Daoy (cell line): ENCODE data around the gene DYNC2LI1. TPM values are rescaled to one million over a fixed set of nuclear protein-coding genes. Genes with fewer than 3 reads are reported as not detected.

Experiments
- DNase-seq: peaks from one replicate; pipeline ENCODE4 v3.0.0-alpha.2; 2015; ENCODE audit warnings: low read depth
- total RNA-seq: library from RNA; depleted of rRNA; stranded (reverse); fragments of >200 nt; shearing (Covaris generic); gene quantifications from 2 replicates; pipeline ENCODE4 v1.2.3, GENCODE V29; 2014

The DYNC2LI1 gene
- total RNA-seq, 1 experiment from 2014 or later, result 24.7 TPM

DNA sequence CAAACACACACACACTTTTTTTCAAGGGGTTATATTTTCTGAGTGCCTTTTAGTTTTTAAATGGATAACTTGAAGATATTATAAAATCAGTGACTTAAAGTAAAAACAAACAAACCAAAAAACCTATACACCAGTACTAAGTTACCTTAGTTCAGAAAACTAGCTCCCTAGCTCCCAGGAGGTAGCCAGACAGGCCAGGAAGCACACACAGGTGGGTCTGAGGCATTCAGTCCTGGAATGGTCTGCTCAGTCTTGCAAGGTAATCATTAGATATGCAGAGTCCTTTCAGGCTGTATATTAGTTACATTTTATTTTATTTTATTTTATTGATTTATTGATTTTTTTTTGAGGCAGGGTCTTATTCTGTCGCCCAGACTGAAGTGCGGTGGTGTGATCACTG, 10.7 kb upstream of the DYNC2LI1 start:
- no peak for DNase-seq

DNA sequence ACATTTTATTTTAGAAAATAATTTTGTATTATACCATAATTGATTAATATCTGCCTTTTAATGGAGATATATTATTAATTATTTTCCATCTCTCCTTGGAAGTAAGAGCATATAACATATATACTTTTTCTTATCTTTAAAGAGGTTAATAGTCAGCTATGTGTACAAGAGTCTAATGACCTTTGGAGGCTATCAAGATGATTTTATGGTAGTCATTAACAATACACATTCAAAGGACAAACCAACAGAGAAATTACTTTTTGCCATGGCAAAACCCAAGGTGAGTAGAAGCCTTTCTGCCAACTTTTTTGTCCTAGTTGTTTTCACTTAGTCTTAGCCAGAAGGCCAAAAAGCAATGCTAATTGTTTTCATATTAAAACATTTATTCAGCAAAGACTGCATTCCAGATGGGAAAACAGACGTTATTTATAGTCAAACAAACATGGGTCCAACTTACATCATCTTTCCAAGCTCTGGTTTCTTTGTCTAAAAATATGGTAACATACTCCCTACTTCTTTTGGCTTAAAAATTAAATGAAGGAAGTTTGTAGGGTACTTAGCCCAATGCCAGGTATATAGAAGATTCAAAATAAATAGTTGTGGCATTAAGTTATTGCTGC, 9.6 kb upstream of the DYNC2LI1 start:
- no peak for DNase-seq

DNA sequence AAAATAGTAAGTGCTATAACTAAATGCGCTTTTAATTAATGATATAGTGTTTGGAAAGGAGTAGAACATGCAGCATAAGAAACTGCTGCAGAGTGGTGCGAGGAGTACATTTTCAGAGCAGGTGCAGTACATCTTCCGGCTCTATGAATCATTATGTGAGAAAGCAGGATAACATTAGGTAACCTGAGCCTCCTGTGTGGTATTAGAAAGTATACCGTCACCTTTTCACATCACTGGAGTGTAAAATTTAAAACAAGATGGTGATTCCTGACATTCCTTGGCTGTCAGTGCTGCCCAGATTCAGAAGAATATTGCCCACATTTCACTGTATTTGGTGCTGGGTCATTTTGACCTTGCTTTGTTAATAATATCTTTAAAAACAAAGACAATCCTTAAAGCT, 7.8 kb upstream of the DYNC2LI1 start:
- DNase-seq, result no peak

DNA sequence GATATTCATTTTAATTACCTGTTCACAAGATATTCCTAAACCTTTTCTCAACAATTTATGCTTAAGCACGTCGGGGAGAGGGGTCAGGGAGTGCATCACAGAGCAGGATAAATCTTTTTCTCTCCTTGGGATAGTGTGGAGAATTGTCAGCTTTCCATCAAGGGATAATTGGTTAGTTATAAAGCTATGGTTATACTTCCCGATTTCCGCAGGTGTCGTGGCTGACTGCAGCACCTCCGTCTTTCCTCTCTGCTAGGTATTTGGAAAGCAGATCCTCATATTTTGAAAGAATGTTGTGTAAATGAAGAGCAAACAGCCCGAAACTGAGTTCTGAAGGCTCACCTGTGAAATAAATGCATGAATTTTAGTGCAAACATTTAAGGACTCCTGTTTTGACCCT, 778 bp downstream of the DYNC2LI1 start:
- no peak for DNase-seq

DNA sequence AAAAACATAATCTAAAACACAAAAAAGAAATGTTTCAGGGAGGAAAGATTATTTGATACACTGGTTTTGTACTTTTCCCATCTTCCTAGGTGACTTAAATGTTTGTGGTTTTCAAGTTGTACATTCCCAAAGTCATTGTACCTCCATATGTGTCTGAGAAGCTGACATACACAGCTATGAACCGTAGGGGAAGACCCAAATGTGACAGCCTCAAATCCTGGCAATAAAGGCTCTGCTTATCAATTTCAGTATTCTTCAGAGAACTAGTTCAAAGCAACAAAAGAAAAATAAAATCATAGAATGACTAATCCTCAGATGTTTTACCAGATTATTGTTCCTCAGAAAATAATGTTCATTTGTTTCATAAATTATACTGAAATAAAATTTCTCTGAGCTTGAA, 2.5 kb downstream of the DYNC2LI1 start:
- no peak for DNase-seq

DNA sequence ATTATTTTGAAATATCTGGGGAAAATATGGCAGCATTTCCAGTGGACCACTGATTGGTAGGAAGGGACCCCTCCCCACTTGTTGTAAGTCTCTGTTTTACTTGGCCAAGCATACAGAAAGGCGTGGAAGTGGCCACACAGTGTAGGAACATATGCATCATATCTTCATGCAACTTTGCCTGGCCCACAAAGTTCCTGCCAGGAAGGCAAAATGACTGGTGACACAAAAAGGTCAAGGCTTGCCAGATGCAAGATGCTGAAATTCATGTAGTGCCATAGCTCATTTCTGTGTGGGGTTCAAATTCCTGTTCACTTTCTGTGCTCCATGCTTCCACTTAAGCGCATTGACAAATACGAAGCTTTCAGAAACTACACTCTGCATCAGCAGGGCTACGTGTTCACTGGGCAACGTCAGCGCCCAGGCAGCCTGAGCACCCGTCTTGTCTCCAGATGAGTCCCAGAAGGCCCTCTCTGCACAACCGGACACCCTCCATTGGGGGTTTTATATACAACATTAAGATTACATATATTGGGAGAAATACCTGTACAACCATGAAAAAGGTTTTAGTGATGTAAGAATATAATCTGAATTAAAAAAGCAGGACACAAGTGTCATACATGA, 3.6 kb downstream of the DYNC2LI1 start:
- DNase-seq, result no peak

DNA sequence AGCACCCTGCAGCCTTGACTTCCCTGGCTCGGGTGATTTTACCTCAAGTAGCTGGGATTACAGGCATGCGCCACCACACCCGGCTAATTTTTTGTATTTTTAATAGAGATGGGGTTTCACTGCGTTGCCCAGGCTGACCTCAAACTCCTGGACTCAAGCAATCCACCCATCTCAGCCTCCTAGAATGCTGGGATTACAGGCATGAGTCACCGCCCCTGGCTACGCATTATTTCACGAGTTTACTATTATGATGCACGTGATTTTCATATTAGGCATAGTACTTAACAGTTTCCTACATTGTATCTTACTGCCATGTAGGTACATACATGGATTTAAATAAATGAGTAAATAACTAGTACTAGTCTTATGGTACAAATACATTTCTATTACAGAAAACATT, 4.4 kb downstream of the DYNC2LI1 start:
- no peak for DNase-seq

DNA sequence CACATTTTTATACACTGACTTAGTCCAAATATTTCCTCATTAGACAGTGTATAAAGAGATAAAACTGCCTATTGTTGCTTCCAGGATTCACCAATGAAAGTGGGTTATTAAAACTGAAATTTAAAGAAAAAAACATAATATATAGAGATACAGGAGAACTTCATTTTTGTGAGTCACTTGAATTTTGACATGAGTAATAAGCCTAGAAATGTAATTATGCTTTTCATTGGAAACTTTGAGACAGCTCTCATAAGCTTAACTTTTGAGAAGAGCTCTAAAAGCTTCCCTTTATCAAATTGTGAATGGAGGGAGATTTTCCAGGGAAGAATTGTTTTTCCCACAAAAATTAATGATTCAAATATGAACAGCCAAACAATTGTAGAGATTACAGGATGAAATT, 14.1 kb downstream of the DYNC2LI1 start:
- no peak for DNase-seq

DNA sequence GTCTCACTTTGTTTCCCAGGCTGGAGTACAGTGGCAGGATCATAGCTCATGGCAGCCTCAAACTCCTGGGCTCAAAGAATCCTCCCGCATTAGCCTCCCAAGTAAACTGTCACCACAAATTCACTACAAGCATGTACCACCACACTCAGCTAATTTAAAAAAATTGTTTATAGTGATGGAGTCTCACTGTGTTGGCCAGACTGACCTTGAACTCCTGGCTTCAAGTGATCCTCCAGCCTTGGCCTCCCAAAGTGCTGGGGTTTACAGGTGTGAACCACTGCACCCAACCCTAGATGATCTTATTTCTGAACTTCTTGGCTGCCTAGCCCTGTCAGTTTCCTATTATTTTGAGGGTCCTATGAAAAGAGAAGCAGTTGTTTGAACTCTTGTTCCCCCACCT, 14.8 kb downstream of the DYNC2LI1 start:
- DNase-seq, result no peak

DNA sequence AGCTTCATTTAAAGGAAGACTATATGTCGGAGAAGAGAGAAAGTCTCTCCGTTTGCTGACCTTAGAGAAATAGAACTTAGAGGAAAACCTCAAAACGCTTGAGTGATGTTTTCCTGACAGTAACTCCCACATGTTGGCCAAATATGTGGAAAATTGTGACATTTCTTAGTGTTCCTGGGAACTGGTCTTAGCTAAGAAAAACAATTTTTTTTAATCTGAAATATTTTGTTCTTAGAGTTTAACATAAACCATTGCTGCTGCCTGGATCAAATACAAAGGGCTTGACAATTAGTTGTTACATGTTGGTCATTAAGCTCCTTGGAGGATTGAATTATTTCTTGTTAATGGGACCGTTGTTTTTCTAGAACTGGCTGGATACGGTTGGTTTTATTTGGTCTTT, 16.3 kb downstream of the DYNC2LI1 start:
- no peak for DNase-seq

DNA sequence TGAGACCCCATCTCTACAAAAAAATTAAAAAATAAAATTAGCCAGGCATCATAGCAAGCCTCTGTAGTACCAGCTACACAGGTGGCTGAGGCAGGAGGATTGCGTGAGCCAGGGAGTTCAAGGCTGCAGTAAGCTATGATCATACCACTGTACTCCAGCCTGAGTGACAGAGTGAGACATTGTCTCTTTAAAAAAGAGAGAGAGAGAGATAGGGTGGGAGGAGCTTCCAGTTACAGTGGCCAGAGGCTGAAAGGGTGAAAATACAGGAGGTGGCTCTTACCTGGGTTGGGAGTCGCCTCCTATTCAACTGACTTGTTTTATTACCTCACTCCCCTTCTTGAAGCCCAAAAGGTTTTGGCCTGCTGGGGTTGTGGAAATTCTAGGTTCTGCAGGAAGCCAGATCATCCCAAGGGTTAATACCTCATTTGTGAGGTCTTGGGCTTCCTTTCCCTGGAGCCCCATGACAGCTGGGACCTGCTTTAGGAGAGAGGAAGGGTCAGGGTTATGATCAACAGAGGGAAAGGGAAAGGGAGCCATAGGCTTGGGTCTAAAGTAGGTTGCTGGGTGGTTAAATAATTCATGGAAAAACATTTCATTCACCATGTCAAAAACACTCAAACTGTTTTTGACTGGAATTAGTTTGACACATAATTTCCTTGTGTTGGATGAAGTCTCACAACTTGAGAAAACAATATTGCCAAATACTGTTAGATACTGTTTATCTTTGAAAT, 17.4 kb downstream of the DYNC2LI1 start:
- DNase-seq, result no peak

DNA sequence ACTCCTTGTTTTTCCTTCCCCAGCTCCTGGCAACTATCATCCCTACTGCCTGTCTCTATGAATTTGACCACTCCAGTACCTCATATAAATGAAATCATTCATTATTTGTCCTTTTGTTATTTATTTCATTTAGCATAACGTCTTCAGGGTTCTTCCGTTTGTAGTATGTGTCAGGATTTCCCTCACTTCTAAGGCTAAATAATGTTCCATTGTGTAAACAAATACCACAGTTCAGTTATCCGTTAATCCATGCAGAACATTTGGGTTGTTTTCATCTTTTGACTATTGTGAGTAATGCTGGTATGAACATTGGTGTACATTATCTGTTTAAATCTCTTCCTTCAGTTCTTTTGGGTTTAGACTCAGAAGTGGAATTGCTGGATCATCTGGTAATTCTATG, 18.8 kb downstream of the DYNC2LI1 start:
- DNase-seq, result no peak

DNA sequence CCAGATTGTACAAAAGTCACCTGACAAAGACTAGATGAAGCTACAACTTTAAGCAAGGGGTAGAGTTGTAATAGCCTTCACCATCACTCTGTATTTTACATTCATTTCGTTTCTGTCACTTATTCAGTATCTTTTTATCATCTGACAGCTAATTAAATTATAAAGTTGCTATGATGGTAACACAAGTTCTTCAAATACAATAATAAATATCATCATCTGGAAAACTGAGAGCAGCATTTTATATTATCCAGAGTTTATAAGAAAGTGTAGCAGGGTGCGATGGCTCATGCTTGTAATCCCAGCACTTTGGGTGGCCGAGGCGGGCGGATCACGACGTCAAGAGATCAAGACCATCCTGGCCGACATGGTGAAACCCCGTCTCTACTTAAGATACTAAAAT, 21.1 kb downstream of the DYNC2LI1 start:
- DNase-seq, result no peak

DNA sequence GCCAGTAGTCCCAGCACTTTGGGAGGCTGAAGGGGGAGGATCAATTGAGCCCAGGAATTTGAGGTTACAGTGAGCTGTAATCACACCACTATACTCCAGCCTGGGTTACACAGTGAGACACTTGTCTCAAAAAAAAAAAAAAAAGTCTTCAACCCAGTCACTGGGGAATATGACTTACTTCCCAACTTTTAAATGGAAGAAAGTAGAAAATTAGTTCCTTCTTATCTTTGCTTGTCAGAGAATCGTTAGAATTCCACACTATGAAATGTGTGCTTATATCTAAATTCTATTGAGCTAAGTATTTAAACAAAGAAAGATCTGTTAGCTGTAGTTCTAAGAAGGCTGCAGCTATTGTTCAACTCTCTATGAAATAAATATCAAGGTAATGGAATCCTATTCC, 22.4 kb downstream of the DYNC2LI1 start:
- DNase-seq, result no peak

DNA sequence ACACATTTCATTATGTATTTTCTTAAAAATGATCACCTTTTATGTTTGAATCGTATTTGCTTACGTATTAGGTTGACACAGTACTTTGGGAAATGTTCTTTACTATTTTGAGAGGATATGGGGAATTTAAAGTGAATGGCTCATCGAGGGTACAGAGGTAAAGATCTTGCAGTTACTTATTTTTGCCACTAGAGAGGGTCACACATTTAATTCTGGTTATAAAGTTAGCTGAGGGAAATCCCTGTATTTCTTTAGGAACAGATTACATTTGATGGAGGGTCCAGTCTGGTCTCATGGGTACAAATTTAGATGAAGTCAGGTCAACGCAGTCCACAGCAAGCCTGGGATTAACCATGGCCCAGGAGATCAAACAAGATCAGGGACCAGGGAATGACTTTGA, 24.5 kb downstream of the DYNC2LI1 start:
- DNase-seq, result no peak

DNA sequence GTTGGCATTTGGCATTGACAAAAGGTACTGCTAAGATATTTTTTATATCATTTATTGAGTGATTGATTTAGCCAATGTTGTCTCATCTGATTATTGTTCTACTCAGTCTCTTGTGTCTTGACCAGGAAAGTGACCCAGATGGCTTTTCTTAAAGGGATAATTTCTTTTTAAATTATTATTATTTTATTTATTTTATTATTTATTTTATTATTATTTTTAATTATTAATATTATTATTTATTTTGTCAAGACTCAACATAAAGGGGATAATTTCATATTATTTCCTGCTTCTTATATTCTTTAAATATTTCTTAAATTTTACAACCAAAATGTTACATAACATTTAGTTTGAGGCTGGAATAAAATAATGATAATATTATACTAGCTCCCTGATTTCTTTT, 27.1 kb downstream of the DYNC2LI1 start:
- no peak for DNase-seq

DNA sequence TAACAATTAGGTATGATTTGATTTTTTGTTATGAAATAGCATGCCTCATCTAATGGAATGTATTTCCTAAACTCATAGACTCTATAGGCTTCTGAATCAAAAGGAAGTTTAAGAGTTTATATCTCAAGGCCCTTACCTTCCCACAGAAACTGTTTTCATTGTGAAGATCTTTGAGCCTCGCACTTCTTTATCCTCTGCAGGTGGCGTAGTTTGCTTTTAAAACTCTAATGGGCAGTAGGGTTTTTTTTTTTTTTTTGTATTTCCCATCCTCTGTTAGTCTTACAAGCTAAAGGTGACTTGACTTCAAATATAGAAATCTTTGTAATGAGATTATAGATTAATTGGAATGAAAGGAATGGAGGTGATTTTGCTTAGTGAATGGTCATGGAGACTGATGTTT, 28.3 kb downstream of the DYNC2LI1 start:
- DNase-seq, result no peak

DNA sequence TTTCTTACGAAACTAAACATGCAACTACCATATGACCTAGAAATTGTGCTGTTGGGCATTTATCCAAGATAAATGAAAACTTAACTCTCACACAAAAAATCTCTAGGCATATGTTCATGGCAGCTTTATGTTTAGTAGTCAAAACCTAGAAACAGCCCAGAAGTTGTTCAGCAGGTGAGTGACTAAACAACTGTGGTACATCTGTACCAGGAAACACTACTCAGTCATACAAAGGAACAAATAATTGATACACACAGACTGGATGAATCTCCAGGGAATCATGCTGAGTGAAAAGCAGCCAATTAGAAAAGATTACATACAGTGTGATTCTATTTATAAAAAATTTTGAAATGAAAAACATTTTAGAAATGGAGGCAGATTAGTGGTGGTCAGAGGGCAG, 29.3 kb downstream of the DYNC2LI1 start:
- DNase-seq, result no peak

DNA sequence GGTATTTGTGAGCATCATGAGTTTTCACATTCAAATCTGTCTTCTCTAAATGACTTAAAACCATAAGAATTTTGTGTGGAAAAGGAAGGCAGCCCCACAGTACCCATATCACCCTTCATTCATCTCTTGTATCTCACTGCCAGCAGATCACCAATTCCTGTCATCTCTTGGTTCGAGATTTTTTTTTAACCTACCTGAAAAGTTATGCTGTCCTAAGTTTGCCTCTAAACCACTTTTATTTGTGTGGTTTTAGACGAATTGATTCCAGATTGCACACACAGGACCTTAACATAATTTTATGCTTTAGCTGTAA, 32.8 kb downstream of the DYNC2LI1 start:
- DNase-seq, result no peak

DNA sequence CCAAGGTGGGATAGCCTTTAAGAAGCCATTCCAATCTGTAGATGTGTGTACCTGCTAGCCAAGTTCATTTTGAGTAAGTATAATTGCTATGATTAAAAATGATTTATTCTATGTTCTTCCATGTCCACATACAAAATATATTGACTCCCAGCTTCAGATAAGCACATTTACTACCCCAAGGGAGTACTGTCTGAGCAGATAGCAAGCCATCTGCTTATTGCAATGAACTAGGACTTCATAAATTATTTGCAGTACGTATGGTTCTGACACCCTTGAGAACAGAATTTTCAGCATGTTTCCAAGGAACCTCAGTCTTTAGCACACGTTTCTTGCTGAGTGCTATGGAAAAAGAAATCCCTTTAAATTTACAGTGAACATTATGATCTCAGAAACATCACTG, 36.6 kb downstream of the DYNC2LI1 start:
- no peak for DNase-seq

DNA sequence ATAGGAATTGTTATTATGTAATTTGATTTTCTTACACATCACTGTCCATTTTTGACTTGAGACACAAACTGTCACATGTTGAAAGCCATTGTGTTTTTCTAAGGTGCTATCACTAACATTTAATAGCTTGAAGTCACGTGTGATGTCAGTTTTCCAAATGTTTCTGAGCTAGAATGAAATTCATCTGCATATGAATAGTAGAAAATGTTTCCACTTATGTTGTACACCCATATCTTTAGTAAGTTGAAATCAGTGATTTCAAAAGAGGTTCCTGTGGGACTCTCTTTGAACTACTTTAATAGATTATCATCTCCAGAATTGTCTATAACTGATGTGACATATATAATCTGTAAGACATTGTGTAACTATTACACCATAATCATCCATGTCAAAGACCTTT, 37.0 kb downstream of the DYNC2LI1 start:
- DNase-seq, result no peak

DNA sequence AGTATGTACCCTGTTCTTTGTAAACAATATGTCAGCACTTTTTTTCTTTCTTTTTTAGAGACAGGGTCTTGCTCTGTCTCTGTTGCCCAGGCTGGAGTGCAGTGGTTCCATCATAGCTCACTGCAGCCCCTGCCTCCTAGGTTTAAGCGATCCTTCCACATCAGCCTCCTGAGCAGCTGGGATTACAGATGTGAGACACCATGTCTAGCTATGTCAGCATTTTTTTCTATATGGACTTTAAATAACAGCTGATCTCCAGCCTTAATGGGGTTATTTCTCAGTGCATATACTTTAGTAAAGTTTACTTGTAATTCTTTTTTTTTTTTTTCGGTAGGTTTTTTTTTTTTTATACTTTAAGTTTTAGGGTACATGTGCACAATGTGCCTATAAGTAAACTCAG, 38.2 kb downstream of the DYNC2LI1 start:
- DNase-seq, result no peak

DNA sequence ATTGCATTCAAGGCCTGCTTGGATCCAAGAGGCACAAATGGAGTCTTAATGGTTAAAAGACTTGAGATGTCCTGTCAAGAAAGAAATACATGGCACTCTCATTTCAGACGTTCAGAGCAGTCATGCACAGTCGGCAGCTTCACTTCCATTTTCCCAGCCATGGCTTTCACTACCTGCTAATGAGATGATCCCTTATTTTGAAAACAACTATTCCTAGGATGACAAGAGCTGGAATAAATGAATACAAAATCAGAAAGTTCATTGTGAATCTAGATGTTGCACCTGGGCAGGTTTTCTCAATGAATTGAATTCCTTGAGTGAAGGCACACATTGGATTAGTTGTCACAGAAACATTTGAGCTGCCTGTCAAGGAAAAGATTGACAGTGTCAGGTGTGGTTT, 39.1 kb downstream of the DYNC2LI1 start:
- DNase-seq, result no peak

DNA sequence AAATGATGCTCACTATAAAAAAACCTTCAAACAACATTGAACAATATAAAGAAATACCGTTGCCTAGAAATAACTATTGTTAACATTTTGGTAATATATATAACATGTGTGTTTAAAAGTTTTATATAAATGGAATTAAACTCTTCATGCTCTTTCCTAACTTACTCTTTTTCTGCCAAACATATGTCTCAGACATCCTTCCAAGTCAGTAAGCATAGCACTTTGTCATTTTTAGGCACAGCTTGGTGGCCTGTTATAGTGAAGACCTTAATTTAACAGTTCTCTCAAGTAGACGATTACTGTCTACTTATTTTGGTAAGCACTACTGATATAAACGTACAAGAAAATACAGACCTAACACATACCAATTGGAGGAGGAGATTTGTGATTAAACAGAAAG, 40.9 kb downstream of the DYNC2LI1 start:
- no peak for DNase-seq
